ENCODE results near the gene C1orf74. TPM values are rescaled to one million over a fixed set of nuclear protein-coding genes. Genes with fewer than 3 reads are reported as not detected.

C1orf74 gene
- polyA plus RNA-seq, 1 experiment = 1.3 TPM

- CTCF ChIA-PET = interaction anchor here (0.5 to 1.4 kb wide), 7 partner anchors 9 to 1785 kb away, joined by 3 to 4 read pairs (median 3); no protein-coding TSS in a partner anchor
- Histone ChIP-seq H3K4me3 (ENCODE audit: low read depth, low read length) (no peak overlapping the region), H3K36me3 (ENCODE audit: control insufficient read depth, insufficient read depth, low read length) (no peaks in the 10 kb centered on the region), H3K27me3 (ENCODE audit: control insufficient read depth, insufficient read depth, low read length) (no peaks in the 10 kb centered on the region)
- POLR2A ChIA-PET = no interaction called here
- no peak for TF ChIP-seq CTCF (IDR thresholded peaks at IDR 0.05; ENCODE audit: insufficient read depth, low read depth, low read length)
- DNase-seq (ENCODE audit: low read depth) = no peak
Observed at GRCh38 chr1:209815490-209815889, 31.1 kb upstream of the C1orf74 start.

- ChIA-PET CTCF (interaction anchor here (1.4 to 3.5 kb wide), 2 partner anchors 8 to 175 kb away, joined by 3 to 27 read pairs; no protein-coding TSS in a partner anchor), POLR2A (no interaction called here)
- no peaks in the 10 kb centered on the region for H3K36me3 ChIP-seq (ENCODE audit: control insufficient read depth, insufficient read depth, low read length)
- no peak overlapping the region for H3K4me3 ChIP-seq (ENCODE audit: low read depth, low read length)
- TF ChIP-seq CTCF (IDR thresholded peaks at IDR 0.05; ENCODE audit: insufficient read depth, low read depth, low read length) = no peak
- no peak for DNase-seq (ENCODE audit: low read depth)
- H3K27me3 ChIP-seq (ENCODE audit: control insufficient read depth, insufficient read depth, low read length) = no peaks in the 10 kb centered on the region
Observed at GRCh38 chr1:209813902-209814301, 29.5 kb upstream of the C1orf74 start.

DNA sequence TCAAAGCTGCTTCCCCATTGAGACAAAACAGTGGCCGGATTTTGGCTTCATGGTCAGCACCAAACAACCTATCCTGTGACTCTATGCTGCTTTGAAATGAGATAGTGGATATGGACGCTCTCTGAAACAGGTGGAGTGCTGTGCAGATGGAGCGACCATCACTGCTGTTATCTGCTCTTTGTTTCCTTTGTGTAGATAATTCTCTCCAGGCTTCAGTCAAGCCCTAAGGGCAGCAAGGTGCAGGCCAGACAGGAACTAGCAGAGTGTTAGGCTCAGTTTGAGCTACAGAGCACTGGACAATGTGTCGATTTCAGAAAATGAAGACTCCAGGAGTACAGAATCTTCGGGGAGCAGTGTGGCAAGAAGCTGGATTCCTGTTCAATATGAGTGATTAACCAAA is 26.4 kb upstream of the C1orf74 start:
- ChIA-PET CTCF (interaction anchor here (0.6 to 2.7 kb wide), 6 partner anchors 12 to 234 kb away, joined by 3 to 21 read pairs (median 3); partner anchors contain the start of gene UTP25), POLR2A (no interaction called here)
- no peak for TF ChIP-seq CTCF (IDR thresholded peaks at IDR 0.05; ENCODE audit: insufficient read depth, low read depth, low read length)
- H3K36me3 ChIP-seq (ENCODE audit: control insufficient read depth, insufficient read depth, low read length) = no peaks in the 10 kb centered on the region
- DNase-seq (ENCODE audit: low read depth) = no peak
- no peak overlapping the region for H3K4me3 ChIP-seq (ENCODE audit: low read depth, low read length)
- no peaks in the 10 kb centered on the region for H3K27me3 ChIP-seq (ENCODE audit: control insufficient read depth, insufficient read depth, low read length)

DNA sequence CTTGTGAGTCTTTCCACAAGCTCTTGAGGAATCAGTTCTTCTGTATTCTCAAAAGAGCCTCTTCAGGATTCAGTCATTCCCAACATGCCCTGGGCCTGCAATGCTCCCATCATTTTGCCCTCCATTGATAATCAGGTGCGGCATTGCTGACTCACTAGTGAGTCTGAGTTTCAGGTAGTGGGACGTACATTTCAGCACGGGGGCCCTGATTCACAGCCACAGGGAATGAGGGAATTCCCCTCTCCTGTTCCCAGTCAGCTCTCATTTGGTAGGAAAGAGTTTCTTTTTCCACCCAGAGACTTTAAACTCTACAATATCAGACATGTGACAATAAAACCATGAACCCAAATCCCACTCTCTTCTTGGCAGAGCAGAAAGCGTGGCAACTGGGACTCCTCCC is 25.3 kb upstream of the C1orf74 start:
- DNase-seq (ENCODE audit: low read depth) = no peak
- Histone ChIP-seq H3K4me3 (ENCODE audit: low read depth, low read length) (no peak overlapping the region), H3K36me3 (ENCODE audit: control insufficient read depth, insufficient read depth, low read length) (no peaks in the 10 kb centered on the region), H3K27me3 (ENCODE audit: control insufficient read depth, insufficient read depth, low read length) (no peaks in the 10 kb centered on the region)
- POLR2A ChIA-PET = no interaction called here
- TF ChIP-seq CTCF (IDR thresholded peaks at IDR 0.05; ENCODE audit: insufficient read depth, low read depth, low read length) = no peak
- CTCF ChIA-PET = interaction anchor here (2.7 kb wide), 1 partner anchor 13 kb away, joined by 21 read pairs; no protein-coding TSS in a partner anchor

- no peaks in the 10 kb centered on the region for H3K36me3 ChIP-seq (ENCODE audit: control insufficient read depth, insufficient read depth, low read length)
- POLR2A ChIA-PET = no interaction called here
Observed at GRCh38 chr1:209808059-209808581, 23.8 kb upstream of the C1orf74 start.

More at GRCh38 chr1:209808059-209808581, 23.8 kb upstream of the C1orf74 start:
- CTCF ChIA-PET = interaction anchor here (0.9 to 2.0 kb wide), 3 partner anchors 15 to 60 kb away, joined by 3 to 11 read pairs (median 7); partner anchors contain the start of gene UTP25
- Histone ChIP-seq H3K4me3 (ENCODE audit: low read depth, low read length) (no peak overlapping the region), H3K27me3 (ENCODE audit: control insufficient read depth, insufficient read depth, low read length) (no peaks in the 10 kb centered on the region; the same call in 1 of the 2 replicates)
- DNase-seq (ENCODE audit: low read depth) = peak; percentile 79
- TF ChIP-seq CTCF (IDR thresholded peaks at IDR 0.05; ENCODE audit: insufficient read depth, low read depth, low read length) = no peak
